Measurements from ENCODE around the gene CDH15.

DNA sequence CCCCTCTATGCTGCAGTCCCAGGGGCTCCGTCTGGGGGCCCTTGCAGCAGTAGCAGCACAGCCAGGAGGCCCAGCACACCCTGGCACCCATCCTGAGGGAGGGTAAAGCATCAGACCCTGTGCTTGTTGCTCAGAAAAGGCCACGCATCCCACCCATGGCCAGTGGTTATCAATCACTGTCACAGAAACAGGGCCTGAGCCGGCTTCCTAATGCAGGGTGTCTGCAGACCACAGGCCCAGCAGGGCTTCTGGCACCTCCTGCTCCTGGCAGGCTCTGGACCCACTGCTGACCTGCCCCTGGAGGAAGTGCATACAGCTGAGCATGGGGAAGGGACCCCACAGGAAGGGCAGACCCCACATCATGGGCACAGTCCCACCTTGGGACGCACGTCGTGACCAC, 26.9 kb upstream of the CDH15 start:
- no peak for TF ChIP-seq CTCF (IDR thresholded peaks at IDR 0.05; ENCODE audit: insufficient read depth, low read length, poor library complexity, severe bottlenecking)
- no peak for TF ChIP-seq EZH2phosphoT487 (conservative IDR thresholded peaks at IDR 0.05; ENCODE audit: low read length)

All from SU-DHL-6 (cell line).